ENCODE results near the gene DZIP1L.
"Not testable (repeated sequence)": the region's sequence is repeated elsewhere in the genome, so short reads cannot be mapped to it uniquely, and the experiment has no call there.

Gene DZIP1L, protein sequence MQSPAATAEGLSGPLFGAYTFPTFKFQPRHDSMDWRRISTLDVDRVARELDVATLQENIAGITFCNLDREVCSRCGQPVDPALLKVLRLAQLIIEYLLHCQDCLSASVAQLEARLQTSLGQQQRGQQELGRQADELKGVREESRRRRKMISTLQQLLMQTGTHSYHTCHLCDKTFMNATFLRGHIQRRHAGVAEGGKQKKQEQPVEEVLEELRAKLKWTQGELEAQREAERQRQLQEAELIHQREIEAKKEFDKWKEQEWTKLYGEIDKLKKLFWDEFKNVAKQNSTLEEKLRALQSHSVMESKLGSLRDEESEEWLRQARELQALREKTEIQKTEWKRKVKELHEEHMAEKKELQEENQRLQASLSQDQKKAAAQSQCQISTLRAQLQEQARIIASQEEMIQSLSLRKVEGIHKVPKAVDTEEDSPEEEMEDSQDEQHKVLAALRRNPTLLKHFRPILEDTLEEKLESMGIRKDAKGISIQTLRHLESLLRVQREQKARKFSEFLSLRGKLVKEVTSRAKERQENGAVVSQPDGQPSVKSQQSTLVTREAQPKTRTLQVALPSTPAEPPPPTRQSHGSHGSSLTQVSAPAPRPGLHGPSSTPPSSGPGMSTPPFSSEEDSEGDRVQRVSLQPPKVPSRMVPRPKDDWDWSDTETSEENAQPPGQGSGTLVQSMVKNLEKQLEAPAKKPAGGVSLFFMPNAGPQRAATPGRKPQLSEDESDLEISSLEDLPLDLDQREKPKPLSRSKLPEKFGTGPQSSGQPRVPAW

DNA sequence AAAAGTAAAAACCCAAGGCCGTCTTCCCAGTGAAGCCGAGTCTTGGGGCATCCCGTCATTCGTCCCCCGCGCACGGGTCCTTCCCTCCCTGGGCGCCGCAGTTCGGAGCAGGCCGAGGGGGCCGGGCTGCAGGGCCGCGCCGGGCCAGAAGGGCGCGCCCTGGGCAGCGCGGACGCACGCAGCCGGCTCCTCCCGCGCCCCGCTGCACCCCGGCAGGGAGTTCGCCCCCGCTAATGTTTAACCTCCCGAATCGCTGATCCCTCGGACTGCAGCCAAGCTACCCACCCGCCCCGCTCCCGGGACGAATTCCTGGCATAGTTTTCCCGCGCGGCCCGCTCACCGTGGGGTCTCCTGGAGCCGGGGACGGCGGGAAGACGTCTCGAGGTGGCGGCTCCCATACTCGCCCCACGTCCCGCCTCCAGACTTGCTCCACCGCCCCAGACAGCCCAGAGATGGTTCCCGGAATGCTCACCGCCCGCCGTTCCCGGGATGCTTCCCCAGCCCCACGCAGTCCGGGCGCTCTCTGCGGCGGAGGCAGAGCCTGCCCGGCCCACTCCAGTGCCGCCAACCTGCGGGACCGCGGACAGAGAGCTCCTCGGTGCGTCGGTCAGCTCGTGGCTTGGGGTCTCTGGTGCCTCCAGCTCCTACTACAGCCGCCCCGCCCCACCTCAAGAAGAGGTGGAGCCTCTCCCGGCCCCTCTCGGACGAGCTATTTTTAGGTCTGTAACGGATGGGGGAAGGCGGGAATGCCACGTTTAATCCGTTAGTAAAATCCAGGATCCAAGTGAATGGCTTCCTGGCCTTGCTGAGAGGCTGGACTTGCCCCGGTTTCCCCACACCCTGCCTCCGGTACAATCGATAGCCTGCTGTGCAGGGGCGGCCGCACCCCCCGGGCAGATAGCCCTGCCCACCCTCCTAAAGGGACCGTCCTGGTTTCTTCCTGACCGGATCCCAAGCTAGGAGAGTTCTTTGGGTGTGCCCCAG lies at the start of gene DZIP1L:
Gene DZIP1L, minus strand, starts transcription at position 621 of the 984 bp plus-strand sequence. CDS start 11,637 bp downstream, outside the sequence.
- H3K4me3 ChIP-seq (replicated peaks; ENCODE audit: low read depth, low read length) = peak within 1 kb of the TSS; percentile 74
- no peak for DNase-seq (ENCODE audit: extremely low read depth, low read depth)
- TF ChIP-seq, protein P1, sequence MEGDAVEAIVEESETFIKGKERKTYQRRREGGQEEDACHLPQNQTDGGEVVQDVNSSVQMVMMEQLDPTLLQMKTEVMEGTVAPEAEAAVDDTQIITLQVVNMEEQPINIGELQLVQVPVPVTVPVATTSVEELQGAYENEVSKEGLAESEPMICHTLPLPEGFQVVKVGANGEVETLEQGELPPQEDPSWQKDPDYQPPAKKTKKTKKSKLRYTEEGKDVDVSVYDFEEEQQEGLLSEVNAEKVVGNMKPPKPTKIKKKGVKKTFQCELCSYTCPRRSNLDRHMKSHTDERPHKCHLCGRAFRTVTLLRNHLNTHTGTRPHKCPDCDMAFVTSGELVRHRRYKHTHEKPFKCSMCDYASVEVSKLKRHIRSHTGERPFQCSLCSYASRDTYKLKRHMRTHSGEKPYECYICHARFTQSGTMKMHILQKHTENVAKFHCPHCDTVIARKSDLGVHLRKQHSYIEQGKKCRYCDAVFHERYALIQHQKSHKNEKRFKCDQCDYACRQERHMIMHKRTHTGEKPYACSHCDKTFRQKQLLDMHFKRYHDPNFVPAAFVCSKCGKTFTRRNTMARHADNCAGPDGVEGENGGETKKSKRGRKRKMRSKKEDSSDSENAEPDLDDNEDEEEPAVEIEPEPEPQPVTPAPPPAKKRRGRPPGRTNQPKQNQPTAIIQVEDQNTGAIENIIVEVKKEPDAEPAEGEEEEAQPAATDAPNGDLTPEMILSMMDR (IDR thresholded peaks at IDR 0.05; ENCODE audit: low read depth, low read length, missing control alignments) = no peak

DNA sequence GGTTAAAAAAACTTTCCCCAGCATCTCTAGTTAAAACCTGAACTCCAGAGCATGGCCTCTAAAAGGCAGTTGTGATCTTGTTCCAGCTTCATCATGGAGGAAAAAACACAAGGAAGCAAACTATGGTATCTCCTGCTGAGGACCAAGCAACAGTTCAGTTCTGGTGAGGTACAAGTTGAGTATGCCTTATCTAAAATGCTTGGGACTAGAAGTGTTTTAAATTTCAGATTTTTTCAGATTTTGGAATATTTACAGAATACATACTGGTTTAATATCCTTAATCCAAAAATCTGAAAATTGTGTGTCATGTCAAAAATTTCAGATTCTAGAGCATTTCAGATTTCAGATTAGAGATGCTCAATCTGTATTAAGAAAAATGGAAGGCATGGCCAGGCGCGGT lies 49.7 kb upstream of the DZIP1L start:
- no peak for DNase-seq (ENCODE audit: extremely low read depth, low read depth)
- TF ChIP-seq, protein P1 (IDR thresholded peaks at IDR 0.05; ENCODE audit: low read depth, low read length, missing control alignments) = no peak
- no peak overlapping the region for H3K4me3 ChIP-seq (replicated peaks; ENCODE audit: low read depth, low read length)

DNA sequence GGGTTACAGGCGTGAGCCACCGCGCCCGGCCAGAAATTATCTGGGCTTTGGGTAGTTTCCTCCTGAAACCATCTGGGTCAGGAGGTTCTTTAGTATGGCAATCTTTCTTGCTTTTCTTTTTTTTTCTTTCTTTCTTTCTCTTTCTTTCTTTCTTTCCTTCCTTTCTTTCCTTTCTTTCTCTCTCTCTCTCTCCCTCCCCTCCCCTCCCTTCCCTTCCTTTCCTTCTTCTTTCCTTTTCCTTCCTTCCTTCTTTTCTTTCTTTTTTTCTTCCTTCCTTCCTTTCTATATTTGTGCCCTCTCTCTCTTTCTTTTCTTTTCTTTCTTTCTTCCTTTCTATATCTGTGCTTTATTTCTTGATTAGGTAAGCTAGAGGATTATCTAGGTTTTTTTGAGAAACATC lies 42.3 kb upstream of the DZIP1L start:
- H3K4me3 ChIP-seq (replicated peaks; ENCODE audit: low read depth, low read length) = no peak overlapping the region
- TF ChIP-seq, protein P1 (IDR thresholded peaks at IDR 0.05; ENCODE audit: low read depth, low read length, missing control alignments) = no peak
- DNase-seq (ENCODE audit: extremely low read depth, low read depth) = no peak

DNA sequence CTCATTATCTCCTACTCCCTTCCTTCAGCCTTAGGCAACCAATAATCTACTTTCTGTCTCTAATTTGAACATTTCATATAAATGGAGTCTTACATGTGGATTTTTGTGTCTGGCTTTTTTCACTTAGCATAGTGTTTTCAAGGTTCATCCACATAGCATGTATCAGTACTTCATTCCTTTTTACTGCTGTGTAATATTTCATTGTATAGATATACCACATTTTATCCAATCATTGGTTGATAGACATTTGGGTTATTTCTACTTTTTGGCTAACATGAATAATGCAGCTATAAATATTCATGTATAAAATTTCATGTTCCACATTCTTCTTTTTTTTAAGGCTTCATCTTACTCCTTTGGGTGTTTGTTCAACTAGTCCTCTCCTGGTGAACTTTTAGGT lies 39.1 kb upstream of the DZIP1L start:
- H3K4me3 ChIP-seq (replicated peaks; ENCODE audit: low read depth, low read length) = no peak overlapping the region
- DNase-seq (ENCODE audit: extremely low read depth, low read depth) = no peak
- TF ChIP-seq, protein P1 (IDR thresholded peaks at IDR 0.05; ENCODE audit: low read depth, low read length, missing control alignments) = no peak

DNA sequence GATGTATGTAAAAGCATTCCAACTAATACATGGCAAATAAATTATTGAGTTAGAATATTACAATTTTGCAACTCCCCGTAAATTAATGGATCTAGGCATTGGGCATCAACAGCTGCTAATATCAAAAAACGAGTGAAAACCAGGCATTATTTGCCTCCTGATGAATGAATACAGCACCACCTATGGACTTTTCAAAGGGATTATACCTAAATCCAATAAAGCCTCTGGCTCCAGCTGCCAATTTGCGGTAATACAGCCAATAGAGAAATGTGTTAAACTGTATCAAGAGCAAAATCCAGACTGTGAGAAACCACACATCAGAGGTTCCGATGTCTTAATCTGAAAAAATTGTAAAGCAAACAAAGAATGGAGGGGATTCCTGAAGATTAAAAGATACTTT lies 33.1 kb upstream of the DZIP1L start:
- no peak overlapping the region for H3K4me3 ChIP-seq (replicated peaks; ENCODE audit: low read depth, low read length)
- TF ChIP-seq, protein P1 (IDR thresholded peaks at IDR 0.05; ENCODE audit: low read depth, low read length, missing control alignments) = no peak
- no peak for DNase-seq (ENCODE audit: extremely low read depth, low read depth)

DNA sequence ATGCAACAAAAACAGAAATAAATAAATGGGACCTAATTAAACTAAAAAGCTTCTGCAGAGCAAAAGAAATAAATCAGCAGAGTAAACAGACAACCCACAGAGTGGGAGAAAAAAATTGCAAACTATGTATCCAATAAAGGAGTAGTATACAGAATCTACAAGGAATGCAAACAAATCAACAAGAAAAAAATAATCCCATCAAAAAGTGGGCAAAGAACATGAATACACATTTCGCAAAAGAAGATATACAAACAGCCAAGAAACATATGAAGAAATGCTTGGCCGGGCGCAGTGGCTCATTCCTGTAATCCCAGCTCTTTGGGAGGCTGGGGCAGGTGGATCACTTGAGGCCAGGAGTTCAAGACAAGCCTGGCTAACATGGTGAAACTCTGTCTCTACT lies 26.8 kb upstream of the DZIP1L start:
- not testable (repeated sequence) for DNase-seq (ENCODE audit: extremely low read depth, low read depth); H3K4me3 ChIP-seq (replicated peaks; ENCODE audit: low read depth, low read length)
